ENCODE data around the gene ANXA7. TPM values are rescaled to one million over a fixed set of nuclear protein-coding genes. Genes with fewer than 3 reads are reported as not detected.
A peak's percentile ranks its signal among the peaks of the same experiment; 100 is the strongest.
"Not testable (repeated sequence)": the region's sequence is repeated elsewhere in the genome, so short reads cannot be mapped to it uniquely, and the experiment has no call there.

Gene ANXA7
- total RNA-seq, 1 experiment from 2014 or later = 32.7 TPM

DNA sequence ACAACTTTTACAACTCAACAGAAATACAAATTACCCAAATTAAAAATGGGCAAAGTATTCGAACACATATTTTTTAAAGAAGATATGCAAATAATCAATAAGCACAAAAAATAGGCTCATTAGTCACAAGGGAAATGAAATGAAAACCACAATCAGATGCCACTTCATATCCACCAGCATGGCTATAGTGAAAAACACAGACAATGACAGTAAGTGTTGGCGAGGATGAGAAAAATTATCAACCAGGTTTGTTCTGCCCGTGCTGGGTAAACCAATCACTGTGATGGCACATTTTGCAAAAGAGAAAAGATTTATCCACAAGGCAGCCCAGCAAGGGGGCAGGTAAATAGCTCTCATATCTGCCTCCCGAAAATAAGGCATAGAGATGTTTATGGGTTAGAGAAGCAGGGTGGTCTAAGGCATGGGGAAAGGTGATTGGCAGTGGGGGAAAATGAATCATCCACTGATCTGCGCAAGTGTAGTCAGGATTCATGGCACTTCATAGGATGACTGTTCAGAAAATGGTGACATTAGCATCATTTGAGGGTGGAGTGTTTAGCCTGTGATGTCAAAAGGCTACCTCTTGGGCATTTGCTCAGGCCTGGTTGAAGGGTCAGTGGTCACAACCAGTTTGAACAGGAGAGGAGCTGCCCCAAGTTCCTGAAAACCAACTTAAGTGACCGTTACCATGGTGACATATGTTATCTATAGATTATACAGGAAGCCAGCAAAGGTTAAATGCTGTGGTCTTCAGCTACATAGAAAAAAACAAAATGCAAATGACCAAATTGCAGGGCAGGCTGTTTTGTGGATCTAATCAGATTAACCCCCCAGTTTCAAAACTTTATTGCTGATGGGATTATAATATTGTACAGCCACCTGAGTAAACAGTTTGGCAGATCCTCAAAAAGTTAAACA lies 47.2 kb downstream of the ANXA7 start:
- Histone ChIP-seq H3K36me3 (peaks cover 29% of the 10 kb centered on the region), H3K4me3 (no peak overlapping the region), H3K9me3 (no peaks in the 10 kb centered on the region), H3K27me3 (no peaks in the 10 kb centered on the region)
- no peak for DNase-seq

DNA sequence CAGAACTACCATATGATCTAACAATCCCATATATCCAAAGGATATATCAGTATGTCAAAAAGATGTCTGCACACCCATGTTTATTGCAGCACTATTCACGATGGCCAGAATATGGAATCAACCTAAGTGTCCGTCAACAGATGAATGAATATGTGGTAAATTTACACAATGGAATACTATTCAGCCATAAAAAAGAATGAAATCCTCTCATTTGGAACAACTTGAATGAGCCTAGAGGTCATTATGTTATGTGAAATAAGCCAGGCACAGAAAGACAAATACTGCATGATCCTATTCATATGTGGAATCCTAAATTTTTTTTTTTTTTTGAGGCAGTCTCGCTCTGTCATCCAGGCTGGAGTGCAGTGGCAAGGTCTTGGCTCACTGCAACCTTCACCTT lies 48.9 kb downstream of the ANXA7 start:
- no peak for DNase-seq
- Histone ChIP-seq H3K36me3 (peaks cover 26% of the 10 kb centered on the region), H3K27me3 (no peaks in the 10 kb centered on the region), H3K9me3 (no peaks in the 10 kb centered on the region), H3K4me3 (no peak overlapping the region)

DNA sequence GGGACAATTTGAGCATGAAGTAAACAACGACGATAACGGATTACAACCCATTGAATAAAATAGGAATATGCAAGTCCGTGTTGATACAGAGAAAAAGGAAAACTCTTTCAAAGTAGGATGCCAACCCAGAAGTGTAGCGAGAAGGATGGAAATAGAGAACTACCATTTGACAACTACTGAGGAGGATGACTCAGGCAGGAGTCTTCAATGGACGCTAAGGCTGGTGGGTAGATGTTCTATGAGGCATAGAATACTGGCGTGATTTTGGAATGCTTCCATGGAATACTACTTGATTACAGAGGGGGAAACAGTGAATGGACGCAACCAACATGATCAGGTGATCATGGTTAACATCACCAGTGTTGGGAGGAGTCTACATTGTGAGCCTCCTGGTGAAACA lies 54.4 kb downstream of the ANXA7 start:
- Histone ChIP-seq H3K4me3 (no peak overlapping the region), H3K36me3 (peaks cover 7% of the 10 kb centered on the region), H3K9me3 (no peaks in the 10 kb centered on the region), H3K27me3 (no peaks in the 10 kb centered on the region)
- no peak for DNase-seq

DNA sequence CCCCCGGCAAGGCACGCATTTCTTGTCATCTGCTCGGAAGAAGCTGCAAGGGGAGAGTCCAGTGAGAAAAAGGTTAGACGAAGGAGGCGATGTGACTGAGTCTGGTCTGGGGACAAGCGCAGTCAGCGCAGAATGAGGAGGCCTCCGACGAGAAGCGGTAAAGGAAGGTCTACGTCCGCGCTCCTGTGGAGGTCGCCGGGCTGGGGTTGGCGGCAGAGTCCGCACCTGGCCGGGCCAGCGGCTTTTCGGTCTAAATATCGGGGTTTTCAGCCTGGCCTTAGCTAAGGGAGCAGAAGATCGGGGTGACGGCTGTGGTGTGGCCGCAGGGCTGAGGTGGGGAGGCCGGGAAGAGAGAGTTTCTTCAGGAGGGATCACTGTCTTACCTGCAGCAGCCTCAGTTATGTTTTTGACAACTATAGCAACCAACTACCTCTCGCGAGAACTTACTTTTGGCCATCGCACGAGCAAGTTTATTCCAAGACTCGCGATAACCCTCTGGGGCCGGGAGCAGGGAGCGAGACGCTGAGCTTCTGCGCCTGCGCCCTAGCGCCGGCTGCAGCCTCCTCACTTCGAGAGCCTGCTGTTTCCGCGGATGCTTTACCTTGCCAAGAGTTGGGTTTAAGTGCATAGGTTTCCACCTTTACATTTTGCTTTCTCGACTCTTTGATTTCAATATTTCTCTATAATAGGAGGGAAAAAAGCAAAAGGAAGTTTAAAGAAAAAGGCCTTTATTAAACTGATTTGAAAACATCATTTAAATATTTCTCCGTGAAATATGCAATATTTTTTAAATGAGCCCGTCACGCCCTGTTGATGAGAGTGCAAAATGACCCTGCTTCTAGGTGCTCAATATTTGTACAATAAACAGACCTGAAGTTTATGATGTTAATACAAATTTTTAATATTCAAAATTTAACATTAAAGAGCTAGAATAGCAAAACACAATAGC lies 55.3 kb downstream of the ANXA7 start, which contains the start of gene CFAP70:
Gene CFAP70, minus strand, starts transcription at position 534 of the 949 bp plus-strand sequence. CDS start 4,068 bp downstream, outside the sequence.
- H3K9me3 ChIP-seq = no peaks in the 10 kb centered on the region
- H3K27me3 ChIP-seq = no peaks in the 10 kb centered on the region
- peak; percentile 30 for DNase-seq
- H3K4me3 ChIP-seq = no peak within 1 kb of the TSS
- peaks cover 3% of the 10 kb centered on the region; the same call in 1 of the 2 replicates for H3K36me3 ChIP-seq

DNA sequence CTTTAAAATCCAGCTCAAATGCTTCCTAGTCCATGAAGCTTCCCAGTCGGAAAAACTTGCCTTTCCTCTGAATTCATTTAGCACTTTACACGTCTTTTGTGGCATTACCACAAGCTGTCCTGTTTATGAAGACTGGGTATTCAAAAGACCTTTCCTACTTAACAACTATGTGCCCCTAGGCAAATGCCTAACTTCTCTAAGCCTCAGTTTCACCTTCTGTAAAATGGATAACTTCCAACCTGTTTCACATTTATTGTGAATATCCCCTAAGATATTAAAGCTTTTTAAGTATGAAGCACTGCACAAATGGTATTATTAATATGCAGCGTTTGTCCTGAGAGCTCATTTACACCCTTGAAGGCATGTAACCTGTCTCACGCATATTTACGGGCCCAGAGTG lies 56.0 kb downstream of the ANXA7 start:
- Histone ChIP-seq H3K4me3 (no peak overlapping the region), H3K9me3 (no peaks in the 10 kb centered on the region), H3K36me3 (peaks cover 3% of the 10 kb centered on the region; the same call in 1 of the 2 replicates), H3K27me3 (no peaks in the 10 kb centered on the region)
- no peak for DNase-seq

DNA sequence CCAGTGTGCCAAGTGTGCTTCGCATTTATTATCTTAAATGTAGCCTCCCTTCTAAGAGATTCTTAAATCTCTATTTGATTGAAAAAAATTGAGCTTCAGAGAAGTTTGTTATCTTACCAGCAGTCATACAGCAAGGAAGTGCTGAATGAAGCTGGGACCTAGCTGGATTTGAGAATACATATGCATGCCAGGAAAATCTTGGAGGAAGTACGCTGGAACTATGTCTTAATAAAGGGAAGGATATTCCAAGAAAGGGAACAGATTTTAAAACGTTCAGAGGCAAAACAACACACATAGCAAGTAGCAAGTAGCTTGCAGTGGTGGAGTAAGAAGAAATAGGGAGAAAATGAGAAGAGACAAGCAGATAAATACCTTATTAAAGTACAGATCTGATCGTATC lies 56.7 kb downstream of the ANXA7 start:
- no peak for DNase-seq
- H3K9me3 ChIP-seq = no peaks in the 10 kb centered on the region
- no peak overlapping the region for H3K4me3 ChIP-seq

DNA sequence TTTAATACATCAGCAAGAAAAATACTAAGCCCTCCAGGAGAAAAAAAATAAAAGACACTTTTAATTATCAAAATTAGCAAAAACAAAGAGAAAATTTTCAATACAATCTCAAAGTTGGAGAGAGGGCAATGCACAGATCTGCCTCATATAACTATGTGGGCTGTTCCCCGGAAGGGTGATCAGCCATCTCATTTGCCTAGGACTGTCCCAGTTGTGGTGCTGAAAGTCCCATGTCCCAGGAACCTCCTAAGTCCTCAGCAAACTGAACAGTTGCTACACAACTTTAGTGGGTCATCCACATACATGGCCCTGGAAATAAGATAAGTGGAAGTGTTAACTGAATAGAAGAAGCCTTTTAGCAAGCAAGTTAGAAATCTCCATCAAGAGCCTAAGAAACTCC lies 69.6 kb downstream of the ANXA7 start:
- H3K27me3 ChIP-seq = no peaks in the 10 kb centered on the region
- H3K4me3 ChIP-seq = no peak overlapping the region
- no peaks in the 10 kb centered on the region for H3K9me3 ChIP-seq
- no peak for DNase-seq
- H3K36me3 ChIP-seq = peaks cover 3% of the 10 kb centered on the region; the same call in 1 of the 2 replicates

More for the DNA sequence above, 56.7 kb downstream of the ANXA7 start:
- H3K36me3 ChIP-seq = peaks cover 3% of the 10 kb centered on the region
- no peaks in the 10 kb centered on the region for H3K27me3 ChIP-seq

DNA sequence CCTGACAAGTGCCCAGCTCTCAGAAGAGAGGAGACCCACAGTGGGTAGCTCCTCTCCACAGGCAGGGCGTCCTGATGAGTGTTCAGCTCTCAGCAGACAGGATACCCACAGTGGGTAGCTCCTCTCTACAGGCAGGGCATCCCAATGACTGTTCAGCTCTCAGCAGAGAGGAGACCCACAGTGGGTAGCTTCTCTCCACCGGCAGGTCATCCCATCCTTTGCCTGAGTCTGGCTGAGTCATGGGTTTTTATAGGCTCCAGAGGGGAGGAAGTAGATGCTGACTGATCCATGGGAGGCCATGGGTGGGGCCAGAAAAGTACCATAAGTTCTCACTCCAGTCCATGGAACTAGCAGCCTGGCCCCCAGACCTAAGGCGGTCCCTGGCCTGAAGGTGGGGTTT lies 73.7 kb downstream of the ANXA7 start:
- Histone ChIP-seq H3K4me3 (no peak overlapping the region), H3K36me3 (peaks cover 3% of the 10 kb centered on the region; the same call in 1 of the 2 replicates)
- DNase-seq = peak; percentile 32

DNA sequence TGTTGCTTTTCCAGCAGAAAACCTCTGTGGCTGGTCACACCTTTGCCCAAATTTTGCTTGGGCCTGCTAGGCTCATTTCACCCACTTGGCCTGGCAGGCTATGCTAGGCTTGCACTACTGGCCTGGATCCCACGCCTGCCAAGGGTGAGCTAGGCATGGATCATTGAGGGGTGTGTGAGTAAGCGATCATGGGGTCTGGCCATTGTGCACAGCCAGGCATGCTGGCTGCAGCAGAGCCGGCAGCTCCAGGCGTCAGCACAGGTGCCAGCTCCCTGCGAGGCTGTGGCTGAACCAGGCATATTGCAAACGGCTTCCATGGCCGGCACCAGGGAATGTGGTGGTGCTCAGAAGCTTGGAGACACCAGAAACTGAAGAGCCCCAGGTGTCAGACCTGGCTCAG lies 74.4 kb downstream of the ANXA7 start:
- DNase-seq = peak; percentile 90

More for the DNA sequence above, 73.7 kb downstream of the ANXA7 start:
- H3K9me3 ChIP-seq = no peaks in the 10 kb centered on the region
- H3K27me3 ChIP-seq = no peaks in the 10 kb centered on the region

DNA sequence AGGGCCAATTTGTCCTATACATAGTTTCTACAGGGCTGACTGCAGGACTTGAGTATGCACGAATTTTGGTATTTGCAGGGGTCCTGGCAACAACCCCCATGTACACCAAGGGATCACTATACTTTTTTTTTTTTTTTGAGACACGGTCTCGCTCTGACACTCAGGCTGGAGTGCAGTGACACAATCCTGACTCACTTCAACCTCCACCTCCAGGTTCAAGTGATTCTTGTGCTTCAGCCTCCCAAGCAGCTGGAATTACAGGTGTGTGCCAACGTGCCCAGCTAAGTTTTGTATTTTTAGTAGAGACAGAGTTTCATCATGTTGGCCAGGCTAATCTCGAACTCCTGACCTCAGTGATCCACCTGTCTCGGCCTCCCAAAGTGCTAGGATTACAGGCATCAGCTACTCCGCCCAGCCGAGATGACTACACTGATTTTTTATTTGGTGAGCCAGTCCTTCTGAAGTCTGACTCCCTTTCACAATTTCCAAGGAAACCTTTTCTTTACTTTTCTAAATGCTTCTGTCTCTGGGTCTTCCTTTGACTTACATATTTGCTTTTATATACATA lies 75.0 kb downstream of the ANXA7 start:
- Histone ChIP-seq H3K27me3 (no peaks in the 10 kb centered on the region), H3K4me3 (no peak overlapping the region), H3K36me3 (peaks cover 3% of the 10 kb centered on the region; the same call in 1 of the 2 replicates), H3K9me3 (no peaks in the 10 kb centered on the region)
- DNase-seq = peak; percentile 35

More for the DNA sequence above, 74.4 kb downstream of the ANXA7 start:
- H3K27me3 ChIP-seq = no peaks in the 10 kb centered on the region
- peaks cover 3% of the 10 kb centered on the region; the same call in 1 of the 2 replicates for H3K36me3 ChIP-seq
- no peaks in the 10 kb centered on the region for H3K9me3 ChIP-seq
- H3K4me3 ChIP-seq = no peak overlapping the region

DNA sequence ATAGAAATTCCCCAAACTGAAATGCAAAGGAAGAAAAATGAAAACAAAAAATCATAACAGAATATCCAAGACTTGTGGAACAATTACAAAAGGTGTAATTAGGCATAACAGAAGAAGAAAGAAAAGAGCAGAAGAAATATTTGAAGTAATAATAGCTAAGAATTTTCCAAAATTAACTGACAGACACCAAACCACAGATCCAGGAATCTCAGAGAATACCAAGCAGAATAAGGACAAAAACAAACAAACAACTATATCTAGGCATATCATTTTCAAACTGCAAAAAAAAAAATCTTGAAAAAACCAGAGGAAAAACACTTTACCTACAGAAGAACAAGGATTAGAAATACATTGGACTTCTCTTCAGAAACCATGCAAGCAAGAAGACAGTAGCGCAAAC lies 80.7 kb downstream of the ANXA7 start:
- no peak overlapping the region for H3K4me3 ChIP-seq
- H3K27me3 ChIP-seq = no peaks in the 10 kb centered on the region
- H3K36me3 ChIP-seq = no peaks in the 10 kb centered on the region
- no peak for DNase-seq
- no peaks in the 10 kb centered on the region for H3K9me3 ChIP-seq

DNA sequence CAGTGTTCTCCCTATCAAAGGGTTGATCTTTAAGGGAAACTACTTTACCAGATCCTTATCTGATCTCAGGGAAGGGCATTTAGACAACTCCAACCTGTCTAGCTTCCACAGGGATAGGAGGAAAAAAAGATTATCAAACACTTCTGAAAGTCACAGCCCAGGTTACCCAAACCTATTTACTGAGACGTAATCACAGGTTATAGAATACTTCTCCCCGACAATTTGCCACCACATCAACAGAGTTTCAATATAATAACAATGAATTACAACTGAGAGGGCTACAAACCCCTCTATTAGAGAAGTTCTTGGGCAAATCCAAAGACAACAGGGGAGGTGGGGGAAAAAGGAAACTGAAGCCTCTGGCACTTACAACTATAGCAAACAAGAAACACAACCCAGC lies 81.5 kb downstream of the ANXA7 start:
- no peaks in the 10 kb centered on the region for H3K27me3 ChIP-seq
- H3K4me3 ChIP-seq = no peak overlapping the region
- H3K36me3 ChIP-seq = no peaks in the 10 kb centered on the region
- DNase-seq = no peak
- H3K9me3 ChIP-seq = no peaks in the 10 kb centered on the region

DNA sequence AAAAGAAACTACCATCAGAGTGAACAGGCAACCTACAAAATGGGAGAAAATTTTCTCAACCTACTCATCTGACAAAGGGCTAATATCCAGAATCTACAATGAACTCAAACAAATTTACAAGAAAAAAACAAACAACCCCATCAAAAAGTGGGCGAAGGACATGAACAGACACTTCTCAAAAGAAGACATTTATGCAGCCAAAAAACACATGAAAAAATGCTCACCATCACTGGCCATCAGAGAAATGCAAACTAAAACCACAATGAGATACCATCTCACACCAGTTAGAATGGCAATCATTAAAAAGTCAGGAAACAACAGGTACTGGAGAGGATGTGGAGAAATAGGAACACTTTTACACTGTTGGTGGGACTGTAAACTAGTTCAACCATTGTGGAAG lies 85.3 kb downstream of the ANXA7 start:
- not testable (repeated sequence) for H3K4me3 ChIP-seq, H3K36me3 ChIP-seq, H3K9me3 ChIP-seq, H3K27me3 ChIP-seq, DNase-seq

DNA sequence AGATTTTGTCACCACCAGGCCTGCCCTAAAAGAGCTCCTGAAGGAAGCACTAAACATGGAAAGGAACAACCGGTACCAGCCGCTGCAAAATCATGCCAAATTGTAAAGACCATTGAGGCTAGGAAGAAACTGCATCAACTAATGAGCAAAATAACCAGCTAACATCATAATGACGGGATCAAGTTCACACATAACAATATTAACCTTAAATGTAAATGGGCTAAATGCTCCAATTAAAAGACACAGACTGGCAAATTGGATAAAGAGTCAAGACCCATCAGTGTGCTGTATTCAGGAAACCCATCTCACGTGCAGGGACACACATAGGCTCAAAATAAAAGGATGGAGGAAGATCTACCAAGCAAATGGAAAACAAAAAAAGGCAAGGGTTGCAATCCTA lies 88.6 kb downstream of the ANXA7 start:
- not testable (repeated sequence) for H3K9me3 ChIP-seq, DNase-seq, H3K4me3 ChIP-seq, H3K36me3 ChIP-seq, H3K27me3 ChIP-seq
